ENCODE measurements around the gene RPS6KB1.
"Not testable (repeated sequence)": the region's sequence is repeated elsewhere in the genome, so short reads cannot be mapped to it uniquely, and the experiment has no call there.

RPS6KB1 gene

DNA sequence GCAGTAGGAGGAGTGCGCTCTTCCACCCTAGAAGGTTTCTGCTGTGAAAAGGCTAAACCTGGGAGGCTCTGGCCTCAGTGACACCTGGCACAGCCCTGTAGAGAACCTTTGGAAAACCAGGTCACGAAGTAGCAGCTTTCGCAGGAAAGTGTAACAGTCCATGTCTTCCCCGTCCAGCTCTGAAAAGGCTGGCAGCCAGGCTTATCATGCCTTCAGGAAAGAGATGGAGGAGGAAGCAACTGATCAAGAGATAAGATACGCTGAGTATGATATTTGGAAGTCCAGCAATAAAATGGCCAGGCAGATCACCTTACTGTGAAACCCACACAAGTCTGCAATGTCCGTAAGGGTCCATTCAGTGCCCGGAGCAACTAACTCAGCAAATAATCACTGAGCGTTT is 22.4 kb upstream of the RPS6KB1 start:
- no peak for DNase-seq (ENCODE audit: low read depth)

DNA sequence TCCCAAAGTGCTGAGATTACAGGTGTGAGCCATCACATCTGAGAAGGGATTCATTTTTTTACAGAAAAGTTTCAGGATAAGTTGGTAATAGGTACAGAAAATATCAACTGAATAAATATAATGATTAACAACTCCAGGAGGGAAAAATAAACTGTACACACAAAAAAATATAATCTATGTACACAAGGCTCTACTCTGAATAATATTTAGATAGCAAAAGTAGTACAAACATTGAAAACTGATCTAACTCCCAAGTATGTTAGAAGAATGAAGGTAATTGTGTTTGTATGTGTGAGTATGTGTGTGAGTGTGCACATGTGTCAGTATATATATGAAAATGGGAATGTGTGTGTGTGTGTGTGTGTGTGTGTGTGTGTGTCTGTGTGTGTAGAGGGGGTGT is 20.6 kb upstream of the RPS6KB1 start:
- no peak for DNase-seq (ENCODE audit: low read depth)

DNA sequence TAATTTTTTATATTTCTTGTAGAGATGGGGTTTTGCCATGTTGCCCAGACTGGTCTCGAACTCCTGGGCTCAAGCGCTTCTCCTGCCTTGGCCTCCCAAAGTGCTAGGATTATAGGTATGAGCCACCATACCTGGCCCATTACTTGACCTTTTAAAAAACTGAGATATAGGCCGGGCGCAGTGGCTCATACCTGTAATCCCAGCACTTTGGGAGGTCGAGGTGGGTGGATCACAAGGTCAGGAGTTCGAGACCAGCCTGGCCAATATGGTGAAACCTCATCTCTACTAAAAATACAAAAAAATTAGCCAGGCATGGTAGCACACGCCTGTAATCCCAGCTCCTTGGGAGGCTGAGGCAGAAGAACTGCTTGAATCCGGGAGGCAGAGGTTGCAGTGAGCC is 19.5 kb upstream of the RPS6KB1 start:
- DNase-seq (ENCODE audit: low read depth) = not testable (repeated sequence)

DNA sequence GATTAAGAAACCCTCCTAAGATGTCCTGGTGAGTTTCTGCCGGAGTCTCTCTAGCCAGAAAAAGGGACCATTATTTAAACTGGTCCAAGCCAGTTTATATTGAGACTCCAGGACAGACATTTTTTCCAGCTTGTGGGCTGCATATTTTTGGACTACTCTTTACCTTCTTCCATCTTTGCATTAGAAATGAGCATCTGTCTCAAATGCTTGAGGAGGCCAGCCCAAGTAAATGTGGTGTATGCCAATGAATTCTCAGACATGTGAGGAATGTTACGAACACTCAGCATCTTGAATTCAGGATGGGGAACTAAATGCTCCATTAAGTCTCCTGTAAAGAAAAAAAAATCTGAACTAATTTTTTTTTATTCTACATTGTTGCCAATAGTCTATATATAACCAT is 18.5 kb upstream of the RPS6KB1 start:
- DNase-seq (ENCODE audit: low read depth) = no peak

DNA sequence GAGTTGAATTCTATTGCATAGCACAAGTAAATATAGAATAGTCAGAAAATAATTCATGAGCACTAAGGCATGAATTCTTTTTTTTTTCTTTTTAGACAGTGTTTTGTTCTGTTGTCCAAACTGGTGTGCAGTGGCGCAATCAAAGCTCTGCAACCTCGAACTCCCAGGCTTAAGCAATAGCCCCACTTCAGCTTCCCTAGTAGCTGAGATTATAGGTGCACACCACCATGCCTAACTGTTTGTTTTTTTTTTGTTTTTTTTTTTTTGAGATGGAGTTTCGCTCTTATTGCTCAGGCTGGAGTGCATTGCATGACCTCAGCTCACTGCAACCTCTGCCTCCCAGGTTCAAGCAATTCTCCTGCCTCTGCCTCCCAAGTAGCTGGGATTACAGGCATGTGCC is 16.8 kb upstream of the RPS6KB1 start:
- DNase-seq (ENCODE audit: low read depth) = no peak

DNA sequence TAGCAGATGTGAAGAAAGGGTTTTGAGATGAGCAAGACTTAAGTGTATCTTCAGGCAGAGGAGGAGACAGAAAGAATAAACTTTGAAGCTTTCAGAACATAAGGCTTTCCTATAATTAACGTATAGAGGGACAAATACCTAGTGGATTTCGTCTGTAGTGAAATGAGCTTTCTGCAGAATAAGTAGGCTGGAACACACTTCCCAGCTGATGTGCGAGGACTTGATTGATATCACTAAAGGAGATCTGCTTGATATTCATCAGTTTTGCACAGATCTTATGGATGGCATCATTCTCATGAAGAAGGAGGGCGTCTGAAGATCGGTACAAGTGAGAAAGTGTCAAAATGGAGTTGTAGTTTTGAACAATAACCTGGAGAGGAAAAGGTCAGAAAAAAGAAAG is 15.0 kb upstream of the RPS6KB1 start:
- DNase-seq (ENCODE audit: low read depth) = no peak

DNA sequence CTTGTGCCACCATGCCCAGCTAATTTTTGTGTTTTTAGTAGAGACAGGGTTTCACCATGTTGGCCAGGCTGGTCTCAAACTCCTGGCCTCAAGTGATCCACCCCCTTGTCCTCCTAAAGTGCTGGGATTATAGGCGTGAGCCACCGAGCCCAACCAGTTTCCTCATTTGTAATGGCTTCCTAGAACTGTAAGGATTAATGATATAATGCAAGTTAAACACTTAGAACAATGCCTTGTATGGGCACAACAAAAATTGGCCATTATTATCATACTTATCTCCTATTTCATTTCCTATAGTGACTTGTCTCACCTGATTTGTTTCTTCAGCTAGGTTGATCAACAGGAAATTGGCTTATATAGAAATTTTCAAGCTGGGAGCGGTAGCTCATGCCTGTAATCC is 14.3 kb upstream of the RPS6KB1 start:
- no peak for DNase-seq (ENCODE audit: low read depth)

DNA sequence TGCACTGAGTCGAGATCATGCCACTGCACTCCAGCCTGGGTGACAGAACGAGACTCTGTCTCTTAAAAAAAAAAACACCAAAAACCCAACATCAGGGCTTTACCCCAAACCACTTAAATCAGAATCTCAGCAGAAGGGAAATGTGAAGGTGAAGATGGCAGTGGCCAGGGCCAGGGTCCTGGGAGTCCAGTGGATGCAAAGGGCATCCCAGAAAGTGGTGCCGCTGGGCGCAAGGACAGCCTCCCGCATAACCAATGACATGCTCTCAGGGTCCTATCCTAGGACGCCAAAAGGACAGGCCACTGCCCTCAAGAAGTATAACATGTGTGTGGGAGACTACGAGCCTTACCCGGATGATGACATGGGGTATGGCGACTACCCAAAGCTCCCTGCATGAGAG is 8.1 kb upstream of the RPS6KB1 start:
- no peak for DNase-seq (ENCODE audit: low read depth)

DNA sequence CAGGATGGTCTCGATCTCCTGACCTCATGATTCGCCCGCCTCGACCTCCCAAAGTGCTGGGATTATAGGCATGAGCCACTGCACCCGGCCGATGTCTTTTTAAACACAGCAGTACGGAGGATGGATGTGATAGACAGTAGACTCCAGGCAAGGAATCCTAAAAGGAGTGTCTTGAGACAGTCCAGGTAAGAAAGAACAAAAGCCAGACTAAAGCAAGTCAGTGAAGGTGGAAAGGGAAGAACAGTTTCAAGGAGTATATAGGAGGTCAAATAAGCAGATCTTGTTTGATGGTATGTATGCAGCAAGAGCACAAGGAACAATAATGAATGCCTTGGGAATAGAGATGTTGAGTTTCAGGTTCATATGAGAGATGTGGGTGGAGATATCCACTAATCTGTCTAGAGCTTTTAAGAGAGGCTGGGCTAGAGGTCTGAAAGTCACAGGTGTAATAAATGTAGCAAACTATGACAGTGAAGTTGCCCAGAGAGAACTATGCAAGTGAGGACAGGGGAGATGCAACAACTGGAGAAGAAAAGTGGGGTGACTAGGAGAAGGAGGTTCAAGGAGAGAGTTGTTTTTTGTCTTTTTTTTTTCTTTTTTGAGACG is 4.7 kb upstream of the RPS6KB1 start:
- DNase-seq (ENCODE audit: low read depth) = no peak

DNA sequence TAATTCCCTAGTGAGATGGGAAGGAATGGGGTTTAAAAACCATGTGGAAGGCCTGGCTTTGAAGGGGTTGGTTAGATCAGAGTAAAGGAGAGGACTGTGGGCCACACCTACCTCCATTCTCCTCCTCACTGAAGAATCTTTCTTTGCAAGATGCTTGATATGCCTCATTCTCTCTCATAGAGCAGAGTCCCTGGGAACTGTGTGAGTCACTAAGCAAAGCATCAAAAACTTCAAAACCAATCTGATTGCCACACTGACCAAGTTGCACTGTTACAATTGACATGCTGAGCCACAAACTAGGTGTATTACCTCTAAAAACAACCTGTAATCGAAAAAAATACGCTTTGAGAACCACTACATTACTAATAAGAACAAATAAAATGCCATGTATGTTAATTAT is 2.2 kb upstream of the RPS6KB1 start:
- DNase-seq (ENCODE audit: low read depth) = peak; percentile 73

DNA sequence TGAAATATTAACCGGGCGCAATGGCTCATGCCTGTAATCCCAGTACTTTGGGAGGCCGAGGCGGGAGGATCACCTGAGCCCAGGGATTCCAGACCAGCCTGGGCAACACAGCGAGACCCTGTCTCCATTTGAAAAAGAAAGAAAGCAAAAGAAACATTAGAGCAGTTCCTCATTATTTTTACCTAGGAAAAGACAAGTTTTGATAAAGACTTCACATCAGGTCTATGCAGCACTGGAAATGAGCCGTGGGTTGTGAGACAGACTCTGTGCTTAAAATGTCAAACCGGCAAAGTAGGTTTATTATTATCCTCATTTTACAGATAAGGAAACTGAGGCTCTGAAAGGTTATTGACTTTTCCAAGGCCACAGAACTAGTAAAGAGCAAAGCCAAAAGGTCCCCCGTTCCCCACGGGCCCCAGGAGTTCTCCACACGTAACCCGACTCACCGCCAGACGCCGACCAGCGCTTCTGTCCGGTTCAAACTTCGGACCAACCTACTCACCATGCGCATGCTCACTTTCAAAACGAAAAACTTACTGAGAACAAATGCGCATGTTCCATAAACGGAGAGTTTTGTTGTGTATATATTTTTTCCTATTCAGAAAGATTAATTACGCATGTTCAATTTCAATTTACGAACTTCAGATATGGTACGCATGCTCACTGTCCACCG is 534 bp upstream of the RPS6KB1 start:
- DNase-seq (ENCODE audit: low read depth) = no peak

DNA sequence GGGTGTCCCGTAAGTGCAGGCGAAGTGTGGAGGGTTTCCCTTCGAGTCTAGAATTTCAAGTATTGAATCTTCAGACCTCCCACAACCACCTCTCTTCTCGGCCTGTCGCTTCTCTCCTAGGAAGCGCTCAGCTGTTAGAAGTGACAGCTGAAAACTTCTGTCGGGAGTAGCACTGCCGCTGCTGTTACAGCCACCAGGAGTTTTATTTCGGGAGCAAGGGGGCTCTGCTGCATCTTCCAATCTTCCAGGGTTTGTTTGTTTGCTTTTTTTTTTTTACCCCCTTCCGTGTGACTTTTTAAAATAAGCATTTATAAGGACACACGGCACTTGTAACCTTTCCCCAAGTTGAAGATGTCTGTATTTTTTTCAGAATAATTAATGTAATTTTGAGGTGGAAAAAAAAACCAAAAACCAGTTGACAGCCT is 767 bp downstream of the RPS6KB1 start:
- peak; percentile 51 for DNase-seq (ENCODE audit: low read depth)

DNA sequence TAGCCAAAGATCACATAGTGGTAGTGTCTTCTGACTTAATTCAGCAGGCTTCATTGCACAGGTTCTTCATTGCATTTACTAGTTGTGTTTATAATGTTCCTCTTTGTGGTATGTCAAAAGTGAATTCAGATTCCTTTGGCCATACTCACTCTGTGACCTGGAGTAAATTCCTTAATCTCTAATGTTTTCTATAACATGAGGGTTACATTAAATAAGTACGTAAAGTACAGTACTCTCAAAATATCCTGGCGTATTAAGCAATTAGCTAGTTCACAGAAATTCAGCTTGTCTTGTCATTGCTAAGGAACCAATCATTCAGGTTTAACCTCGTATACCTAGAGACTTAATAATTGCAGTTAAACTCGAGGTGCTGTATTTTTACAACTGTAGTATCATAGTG is 4.2 kb downstream of the RPS6KB1 start:
- DNase-seq (ENCODE audit: low read depth) = peak; percentile 62

DNA sequence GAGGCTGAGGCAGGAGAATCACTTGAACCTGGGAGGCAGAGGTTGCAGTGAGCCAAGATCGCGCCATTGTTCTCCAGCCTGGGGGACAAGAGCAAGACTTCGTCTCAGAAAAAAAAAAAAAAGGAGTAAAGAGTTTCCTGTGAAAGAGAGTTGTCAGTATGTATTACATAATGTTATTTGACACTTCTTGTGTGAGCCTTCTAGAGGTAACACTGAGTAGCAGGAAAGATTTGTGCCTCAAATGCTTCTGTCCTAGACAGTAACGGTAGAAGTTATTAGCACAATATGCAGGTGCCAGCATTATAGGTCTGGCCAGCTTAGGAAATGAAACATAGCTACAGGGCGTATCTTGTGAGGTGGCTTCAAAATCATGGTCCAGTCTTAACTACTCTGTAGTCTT is 6.2 kb downstream of the RPS6KB1 start:
- no peak for DNase-seq (ENCODE audit: low read depth)

DNA sequence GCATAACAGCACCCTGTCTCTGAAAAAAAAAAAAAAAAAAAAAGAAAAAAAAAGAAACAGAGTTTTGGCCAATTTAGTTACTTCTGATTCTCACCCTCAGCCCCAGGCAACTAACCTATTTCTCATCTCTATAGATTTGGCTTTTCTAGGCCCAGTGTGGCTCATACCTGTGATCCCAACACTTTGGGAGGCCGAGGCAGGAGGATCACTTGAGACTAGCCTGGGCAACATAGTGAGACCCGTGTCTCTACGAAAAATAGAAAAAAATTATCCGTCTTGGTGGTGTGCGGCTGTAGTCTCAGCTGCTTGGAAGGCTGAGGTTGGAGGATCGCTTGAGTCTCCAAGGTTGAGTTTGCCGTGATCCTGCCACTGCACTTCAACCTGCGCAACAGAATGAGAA is 8.7 kb downstream of the RPS6KB1 start:
- DNase-seq (ENCODE audit: low read depth) = no peak

DNA sequence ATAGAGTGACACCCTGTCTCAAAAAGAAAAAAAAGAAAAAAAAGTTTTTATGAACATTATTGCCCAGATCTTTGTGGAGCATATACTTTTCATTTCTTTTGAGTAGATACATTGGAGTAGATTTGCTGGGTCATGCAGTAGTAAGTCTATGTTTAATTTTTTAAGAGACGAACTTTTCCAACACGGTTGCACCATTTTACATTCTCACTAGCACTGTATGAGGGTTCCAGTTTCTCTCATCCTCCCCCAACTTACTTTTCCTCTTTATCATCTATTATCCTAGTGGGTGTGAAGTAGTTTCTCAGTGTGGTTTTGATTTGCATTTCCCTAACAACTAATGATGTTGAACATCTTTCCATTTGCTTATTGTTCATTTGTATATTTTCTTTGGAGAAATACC is 10.5 kb downstream of the RPS6KB1 start:
- DNase-seq (ENCODE audit: low read depth) = no peak

DNA sequence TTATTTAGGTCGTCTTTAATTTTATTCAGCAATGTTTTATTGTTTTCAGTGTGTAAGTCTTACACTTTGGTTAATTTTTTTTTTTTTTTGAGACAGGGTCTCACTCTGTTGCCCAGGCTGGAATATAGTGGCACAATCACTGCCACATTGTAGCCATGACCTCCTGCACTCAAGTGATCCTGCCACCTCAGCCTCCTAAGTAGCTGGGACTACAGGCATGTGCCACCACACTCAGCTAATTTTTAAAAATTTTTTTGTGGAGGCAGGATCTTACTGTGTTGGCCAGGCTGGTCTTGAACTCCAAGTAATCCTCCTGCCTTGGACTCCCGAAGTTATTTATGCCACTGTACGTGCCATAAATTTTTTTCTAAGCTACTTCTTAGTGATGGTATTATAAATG is 14.5 kb downstream of the RPS6KB1 start:
- DNase-seq (ENCODE audit: low read depth) = no peak

DNA sequence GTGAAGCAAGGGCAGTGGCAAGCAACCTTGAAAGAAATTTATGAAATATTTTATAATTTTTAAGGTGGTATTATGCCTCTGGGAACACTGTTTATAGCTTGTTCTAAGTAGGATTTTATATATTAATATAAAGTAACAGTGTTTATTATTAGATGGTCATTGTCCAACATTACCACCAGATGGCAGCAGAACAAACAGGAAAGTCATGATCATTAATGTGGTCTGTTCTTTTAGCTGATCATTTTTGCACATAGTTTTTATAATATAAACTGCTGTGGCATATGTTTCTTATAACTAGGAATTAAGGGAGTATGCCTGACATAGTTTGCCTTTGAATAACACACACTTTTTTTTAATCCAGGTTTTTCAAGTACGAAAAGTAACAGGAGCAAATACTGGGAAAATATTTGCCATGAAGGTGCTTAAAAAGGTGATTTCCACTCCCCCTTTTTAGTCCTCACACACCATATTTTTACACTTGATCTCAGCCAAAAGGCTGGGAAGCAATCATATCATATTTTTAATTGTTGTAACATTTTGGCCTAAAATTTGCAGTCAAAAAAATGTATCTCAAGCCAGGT is 21.4 kb downstream of the RPS6KB1 start:
- DNase-seq (ENCODE audit: low read depth) = peak; percentile 72

DNA sequence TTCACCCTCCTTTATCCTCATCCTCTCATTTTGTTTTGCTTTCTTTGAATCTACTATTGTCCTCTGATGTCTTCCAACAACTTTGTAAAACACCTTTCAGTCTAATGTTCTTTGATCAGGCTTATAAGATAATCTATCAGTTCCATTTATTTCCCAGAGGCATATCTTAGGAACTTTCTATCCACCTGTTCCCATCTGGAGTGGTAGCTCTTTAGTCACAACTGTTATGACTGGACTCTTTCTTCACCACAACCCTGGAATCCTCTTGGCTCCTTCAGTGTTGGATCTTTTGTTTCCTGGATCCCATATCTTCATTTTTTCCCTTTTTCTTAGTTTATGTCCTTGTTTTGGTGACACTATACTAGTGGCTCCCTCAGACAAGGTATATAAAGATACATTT is 23.5 kb downstream of the RPS6KB1 start:
- no peak for DNase-seq (ENCODE audit: low read depth)

DNA sequence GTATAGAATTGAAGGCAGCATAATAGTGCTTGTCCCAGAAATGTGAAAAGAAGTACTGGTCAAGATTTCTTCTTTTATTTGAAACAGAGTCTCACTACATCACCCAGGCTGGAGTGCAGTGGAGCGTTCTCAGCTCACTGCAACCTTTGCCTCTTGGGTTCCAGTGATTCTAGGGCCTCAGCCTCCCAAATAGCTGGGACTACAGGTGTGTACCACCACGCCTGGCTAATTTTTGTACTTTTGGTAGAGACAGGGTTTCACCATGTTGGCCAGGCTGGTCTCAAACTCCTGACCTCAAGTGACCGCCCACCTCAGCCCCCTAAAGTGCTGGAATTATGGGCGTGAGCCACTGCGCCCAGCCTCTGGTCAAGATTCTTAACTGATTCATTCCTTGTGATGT is 27.7 kb downstream of the RPS6KB1 start:
- not testable (repeated sequence) for DNase-seq (ENCODE audit: low read depth)

DNA sequence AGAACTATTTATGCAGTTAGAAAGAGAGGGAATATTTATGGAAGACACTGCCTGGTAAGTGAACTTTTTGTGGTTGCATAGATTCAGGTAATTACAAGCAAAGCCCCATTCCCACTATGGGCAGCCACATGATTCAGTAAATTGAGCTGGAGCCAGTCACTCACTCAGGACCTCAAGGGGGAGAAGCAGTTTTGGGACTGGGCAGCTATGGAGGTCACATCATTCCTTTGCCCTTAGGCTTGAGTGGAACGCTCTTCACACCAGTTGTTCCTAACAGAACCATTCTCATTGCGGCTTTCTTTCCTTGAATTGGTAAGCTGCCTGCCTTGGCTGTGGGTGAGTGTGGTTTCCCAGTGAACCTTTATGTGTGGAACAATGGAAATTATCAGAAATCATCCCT is 37.2 kb downstream of the RPS6KB1 start:
- not testable (repeated sequence) for DNase-seq (ENCODE audit: low read depth)

DNA sequence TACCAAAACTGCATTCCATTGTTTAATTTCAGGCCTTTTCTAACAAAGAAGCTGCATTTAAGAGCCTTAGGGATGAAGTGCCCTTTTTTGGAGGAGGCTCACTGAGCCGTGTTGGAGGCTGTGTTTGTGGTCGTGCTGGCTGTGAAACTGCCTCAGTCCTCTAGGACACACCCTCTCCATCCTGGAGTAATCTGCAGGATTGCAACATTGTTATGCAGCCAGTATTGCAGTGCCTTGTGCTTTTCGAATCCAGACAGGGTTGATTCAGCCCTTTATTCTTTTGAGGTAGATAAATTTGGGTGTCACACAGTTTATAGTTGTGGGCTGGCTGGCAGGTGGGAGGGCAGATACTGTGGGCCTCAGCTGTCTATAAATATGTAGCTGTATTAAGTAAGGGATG is 37.8 kb downstream of the RPS6KB1 start:
- DNase-seq (ENCODE audit: low read depth) = peak; percentile 24

DNA sequence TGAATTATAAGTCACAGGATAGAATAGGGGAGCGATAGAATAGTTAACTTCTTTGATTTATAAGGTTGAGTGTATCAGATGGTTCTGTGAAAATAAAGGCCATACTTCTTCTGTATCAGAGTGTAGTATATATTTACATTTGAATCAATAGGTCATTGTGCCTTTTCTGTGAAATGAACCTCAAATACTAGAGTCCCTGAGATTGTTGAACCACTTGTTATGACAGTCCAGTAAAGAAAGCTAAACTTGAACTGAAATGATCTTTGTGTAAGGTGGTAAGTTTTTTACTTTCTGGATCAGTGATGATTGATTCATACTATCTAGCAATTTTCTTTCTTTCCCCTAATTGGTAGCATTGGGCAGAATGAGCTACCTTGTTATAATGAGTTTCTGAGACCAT is 40.4 kb downstream of the RPS6KB1 start:
- DNase-seq (ENCODE audit: low read depth) = not testable (repeated sequence)

DNA sequence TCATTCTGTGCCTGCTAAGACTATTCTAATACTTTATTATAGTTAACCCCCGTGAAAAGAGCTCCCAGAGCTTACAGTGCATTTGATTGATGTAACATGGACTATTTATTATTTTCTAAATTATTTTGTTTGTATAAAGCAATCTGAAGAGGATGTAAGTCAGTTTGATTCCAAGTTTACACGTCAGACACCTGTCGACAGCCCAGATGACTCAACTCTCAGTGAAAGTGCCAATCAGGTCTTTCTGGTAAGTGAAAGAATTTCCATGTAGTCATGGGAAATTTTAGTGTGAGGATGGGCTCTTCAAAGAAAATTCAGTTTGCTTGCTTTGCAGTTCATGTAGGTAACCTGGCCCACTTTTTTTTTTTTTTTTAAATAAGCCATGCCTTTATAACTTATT is 47.8 kb downstream of the RPS6KB1 start:
- DNase-seq (ENCODE audit: low read depth) = not testable (repeated sequence)

Data from ELR (cell line).